ENCODE results near the gene PROM2.

PROM2 gene

DNA sequence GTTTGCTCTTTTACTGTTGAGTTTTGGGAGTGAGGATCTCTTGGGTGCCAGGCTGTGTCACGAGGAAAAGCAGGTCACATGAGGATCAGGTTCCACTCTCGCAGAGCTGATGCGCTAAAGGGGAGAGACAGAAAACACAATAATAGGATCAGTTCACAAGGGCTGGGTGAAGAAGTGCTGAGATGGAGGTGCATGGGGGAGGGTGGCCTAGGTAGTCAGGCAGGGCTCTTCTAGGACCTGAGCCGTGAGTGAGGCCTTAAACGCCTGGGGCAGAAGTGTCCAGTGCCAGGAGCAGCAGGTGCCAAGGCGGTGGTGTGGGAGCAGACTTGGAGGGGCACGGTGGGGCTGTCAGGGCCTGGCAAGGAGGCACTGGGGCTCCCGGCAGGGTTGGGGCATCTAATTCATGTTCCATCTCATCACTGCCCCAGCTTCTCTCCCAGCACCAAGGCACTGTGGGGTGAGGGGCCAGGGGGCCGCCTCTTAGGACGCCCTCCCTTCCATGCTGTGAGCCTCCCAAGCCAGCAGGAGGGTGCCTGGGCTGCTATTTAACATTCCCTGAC is 32.2 kb downstream of the PROM2 start:
- DNase-seq (ENCODE audit: low read depth, low spot score), result no peak

DNA sequence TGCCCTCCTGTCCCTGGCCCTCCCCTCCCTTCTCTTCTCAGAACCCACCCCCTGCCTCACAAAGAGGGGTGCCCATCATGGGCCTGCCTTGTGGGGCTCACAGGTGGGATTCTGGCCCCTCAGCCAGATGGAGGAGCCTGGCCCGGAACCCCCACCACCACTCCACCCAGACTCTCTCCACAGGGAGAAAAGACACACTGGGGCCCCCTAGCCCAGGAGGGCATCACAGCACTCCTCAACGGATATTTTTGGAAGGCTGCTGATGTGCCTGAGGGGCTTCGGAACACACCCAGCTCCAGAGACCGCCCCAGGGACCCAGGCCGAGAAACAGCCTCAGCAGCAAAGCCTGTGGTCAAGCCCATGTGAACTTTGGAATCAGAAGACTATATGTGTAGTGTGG is 32.8 kb downstream of the PROM2 start:
- no peak for DNase-seq (ENCODE audit: low read depth, low spot score)

DNA sequence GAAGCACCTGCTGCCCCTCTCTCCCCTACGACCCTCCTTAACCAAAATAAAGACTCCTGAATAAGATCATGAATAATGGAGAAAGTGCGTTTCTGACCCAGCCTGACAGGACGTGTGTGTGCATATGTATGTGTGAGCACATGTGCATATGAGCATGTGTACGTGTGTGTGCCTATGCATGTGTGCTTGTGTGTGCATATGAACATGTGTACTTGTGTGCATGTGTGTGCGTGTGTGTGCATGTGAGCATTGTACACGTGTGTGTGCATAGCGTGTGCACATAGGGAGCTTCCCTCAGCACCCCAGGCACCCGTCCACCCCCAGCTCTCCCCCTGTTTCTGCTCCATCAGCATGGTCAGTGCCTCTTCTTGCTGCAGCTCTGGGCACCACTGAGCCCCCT is 33.6 kb downstream of the PROM2 start:
- no peak for DNase-seq (ENCODE audit: low read depth, low spot score)

DNA sequence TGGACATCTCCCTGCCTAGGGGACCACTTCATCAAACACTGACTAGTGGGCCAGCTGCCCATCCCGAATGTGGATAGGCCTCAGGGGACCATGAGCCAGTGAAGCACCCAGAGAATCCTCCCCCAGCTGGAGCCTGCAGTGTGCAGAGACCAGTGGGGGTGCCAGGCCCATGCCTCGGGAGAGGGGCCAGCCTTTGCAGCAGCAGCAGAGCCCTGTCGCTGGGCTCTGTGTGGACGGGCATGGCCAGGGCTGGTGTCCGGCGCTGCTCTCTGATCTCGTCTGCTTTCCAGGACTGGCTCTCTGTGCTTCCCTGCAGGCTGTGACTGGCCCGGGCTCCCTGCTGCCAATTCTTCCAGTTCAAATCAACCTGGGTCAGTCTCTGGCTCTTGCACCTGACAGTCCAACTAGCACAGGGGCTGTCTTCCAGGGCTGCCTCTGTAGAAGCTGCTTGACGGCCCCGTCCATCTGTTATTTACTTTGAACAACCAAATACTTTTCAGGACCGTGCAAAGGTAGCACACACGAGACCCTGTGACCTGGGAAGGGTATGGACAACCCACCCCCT is 34.3 kb downstream of the PROM2 start:
- DNase-seq (ENCODE audit: low read depth, low spot score), result no peak

DNA sequence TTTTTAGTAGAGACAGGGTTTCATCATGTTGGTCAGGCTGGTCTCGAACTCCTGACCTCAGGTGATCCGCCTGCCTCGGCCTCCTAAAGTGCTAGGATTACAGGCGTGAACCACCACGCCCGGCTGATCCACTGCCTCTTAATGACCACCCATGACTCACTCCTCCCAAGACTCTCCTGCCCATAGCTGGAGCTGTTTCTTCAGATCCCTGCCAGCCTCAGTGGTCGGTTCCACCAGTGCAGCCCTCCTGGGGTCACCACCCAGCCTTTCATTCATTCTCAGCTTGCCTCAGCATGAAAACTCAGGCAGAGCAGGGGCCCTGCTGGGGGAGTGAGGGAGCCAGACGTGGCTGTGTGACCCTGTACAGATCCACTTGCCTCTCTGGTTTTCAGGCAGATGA is 35.4 kb downstream of the PROM2 start:
- no peak for DNase-seq (ENCODE audit: low read depth, low spot score)

DNA sequence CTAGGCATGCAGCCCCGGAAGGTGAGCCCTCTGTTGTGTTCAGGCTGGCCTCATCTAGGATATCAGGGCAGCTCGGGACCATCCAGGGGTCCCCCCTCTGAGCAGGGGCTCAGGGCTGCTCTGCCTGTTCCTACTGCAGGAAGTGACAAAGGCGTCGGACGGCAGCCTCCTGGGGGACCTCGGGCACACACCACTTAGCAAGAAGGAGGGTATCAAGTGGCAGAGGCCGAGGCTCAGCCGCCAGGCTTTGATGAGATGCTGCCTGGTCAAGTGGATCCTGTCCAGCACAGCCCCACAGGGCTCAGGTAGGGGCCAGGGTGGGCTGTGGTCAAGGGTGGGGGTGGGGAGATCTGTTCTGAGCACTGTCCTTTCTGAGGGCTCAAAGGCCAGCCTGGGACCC is 36.0 kb downstream of the PROM2 start:
- DNase-seq (ENCODE audit: low read depth, low spot score), result no peak

DNA sequence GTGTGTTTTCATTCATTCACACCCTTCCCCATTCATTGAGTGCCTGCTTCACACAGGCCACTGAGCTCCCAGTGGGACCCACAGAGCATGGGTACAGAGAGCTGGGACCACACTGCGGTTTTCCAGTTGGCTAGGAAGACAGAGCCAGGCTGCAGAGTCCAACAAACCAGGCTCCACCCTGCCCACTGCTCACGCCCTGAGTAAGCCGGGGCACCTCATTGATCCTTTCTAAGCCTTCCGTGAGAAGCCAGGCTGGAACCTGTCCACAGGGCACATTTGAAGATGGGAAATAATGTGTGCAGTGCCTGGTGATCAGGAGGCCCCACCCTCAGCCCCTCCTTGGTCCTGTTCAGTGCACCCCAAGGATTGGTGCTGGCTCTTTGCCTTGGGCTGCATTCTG is 36.4 kb downstream of the PROM2 start:
- DNase-seq (ENCODE audit: low read depth, low spot score), result no peak

DNA sequence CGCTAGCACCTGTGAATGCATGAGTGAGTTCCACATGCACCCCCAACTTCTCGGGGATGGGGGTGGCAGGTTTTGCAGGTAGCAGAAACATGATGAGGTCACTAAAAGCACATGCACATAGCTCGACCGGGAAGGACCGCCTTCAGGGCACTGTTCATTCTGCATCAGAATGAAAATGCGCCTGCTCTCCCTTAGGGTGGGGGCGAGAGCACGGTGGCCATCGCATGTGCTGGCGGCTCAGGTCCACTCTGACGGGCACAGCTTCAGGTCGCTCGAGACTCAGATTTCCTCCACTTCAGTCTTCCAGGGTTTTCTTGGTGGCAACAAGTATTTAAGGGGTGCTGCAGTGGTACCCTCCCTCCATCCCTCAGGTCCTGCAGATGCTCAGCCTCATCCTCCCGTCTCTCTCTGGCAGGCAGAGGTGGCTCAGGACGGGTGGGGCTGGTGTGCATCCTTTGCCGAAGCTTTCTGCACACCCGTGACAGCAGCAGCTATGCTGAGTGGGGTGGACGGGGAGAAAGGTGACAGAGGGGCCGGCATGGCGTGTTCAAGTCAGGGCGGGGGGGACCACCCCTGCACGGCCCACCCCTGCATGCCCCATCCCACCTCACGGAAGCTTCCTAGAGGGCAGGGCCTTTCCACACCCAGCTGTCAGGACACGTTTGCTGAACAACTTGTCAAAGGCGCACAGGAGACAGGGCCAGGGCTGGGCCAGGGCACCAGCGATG is 37.7 kb downstream of the PROM2 start:
- no peak for DNase-seq (ENCODE audit: low read depth, low spot score)

DNA sequence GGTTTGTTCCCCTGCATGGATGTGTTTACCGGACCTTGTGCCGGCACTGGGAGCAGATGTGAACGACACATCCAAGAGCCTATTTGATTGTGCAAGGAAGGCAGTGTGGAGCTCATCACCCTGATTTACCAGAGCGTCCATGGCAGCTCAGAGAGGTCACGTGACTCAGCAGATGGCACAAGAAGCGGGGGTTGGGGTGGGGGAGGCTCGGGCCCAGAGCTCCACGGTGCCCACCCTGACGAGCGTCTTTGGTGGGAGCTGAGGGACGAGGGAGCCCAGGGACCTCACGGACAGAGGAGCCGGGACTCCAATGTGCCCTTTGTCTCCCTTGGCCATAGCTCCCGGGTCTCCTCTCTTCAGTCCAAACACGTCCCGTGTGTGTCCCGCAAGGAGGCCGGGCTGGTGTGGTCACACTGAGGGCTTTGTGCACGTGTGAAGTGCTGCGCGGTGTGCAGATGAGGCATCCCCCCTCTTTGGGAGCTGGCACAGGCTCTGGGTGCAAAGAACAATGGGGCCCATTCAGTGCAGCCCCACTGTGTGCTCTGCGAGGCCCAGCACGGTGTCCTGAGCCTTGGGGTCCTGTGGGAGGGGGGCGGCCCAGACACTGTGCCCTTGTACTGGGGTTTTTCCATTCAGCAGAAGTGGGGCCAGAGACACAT is 38.4 kb downstream of the PROM2 start:
- DNase-seq (ENCODE audit: low read depth, low spot score), result no peak

DNA sequence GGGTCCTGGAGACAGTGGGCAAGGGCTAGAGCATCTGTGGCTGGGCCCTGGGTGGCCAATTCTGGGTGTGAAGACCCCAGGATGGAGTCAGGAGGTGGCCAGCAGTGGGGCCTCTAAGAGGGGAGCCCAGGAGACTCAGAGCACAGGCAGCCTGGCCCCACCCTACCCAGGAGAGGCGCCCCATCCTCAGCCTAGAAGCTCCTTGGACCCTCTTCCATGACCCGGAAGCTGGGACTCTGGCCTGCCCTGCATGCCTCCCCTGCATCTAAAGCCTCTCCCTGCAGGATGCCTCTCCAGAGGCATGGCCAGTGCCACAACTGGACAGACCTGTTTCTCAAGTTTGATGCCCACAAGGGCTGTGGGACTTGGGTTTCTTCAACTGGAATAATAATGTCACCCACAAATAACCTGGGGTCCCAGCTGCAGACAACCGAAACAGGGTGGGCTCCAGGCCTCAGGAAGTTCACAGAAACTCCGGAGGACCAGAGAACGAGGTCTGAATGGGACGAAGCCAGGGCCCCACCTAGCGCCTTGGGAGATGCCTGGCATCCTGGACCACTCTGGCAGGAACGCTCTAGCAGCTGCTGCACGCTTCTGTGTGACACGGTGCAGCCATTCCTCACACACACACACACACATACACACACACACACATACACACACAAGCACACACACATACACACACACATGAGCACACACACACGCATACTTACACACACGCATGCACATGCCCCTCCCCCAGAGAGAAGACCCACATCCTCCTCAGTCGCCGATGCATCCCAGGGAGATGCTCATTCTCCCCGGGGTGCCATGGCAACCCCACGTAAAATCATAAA is 39.3 kb downstream of the PROM2 start:
- DNase-seq (ENCODE audit: low read depth, low spot score), result no peak

DNA sequence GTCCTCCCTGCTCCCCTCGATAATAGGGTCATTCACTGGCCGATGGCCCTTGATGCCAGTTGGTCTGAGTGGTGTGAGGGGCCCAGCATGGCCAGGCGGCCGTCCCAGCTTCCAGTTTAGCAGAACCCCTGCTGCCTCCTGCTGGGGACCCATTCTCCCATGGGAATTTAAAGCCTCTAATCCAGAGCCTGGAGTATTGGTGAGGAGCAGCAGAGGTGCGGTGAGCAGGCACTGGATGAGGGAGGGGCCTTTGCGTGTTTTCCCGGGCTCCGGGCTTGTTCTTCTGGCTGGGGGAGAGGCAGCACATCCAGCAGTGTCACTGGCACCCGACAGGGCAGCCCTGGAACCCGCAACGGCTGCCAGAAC is 40.3 kb downstream of the PROM2 start:
- no peak for DNase-seq (ENCODE audit: low read depth, low spot score)

DNA sequence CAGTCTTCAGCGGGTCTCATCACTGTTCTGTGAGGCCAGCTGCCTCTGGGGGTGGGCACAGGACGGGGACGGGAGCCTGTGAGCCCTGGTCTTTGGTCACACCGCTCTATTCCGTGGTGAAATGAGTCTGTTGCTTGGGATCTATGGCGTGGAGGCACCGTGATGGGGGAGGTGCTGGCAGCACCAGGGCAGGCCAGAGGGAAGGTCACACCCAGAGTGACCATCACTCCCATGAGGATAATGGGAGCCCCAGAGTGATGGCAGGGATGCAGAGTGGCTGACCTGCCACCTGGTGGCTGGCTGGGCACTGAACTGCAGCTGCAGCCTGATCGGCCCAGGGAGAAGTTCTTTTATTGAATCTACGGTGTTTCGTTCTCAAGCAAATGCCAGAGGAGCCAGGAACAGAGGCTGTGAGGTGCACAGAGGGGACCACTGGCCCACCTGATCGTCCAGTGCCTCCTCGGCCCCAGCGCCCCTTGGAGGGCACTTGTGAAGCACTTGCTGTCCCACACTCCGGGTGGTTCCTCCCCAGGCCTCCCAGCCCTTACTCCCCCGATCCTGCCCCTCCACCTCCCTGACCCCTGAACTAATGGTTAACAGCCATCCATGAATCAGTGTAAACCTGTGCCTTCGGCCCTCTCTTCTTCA is 40.8 kb downstream of the PROM2 start:
- peak; percentile 77 for DNase-seq (ENCODE audit: low read depth, low spot score)

DNA sequence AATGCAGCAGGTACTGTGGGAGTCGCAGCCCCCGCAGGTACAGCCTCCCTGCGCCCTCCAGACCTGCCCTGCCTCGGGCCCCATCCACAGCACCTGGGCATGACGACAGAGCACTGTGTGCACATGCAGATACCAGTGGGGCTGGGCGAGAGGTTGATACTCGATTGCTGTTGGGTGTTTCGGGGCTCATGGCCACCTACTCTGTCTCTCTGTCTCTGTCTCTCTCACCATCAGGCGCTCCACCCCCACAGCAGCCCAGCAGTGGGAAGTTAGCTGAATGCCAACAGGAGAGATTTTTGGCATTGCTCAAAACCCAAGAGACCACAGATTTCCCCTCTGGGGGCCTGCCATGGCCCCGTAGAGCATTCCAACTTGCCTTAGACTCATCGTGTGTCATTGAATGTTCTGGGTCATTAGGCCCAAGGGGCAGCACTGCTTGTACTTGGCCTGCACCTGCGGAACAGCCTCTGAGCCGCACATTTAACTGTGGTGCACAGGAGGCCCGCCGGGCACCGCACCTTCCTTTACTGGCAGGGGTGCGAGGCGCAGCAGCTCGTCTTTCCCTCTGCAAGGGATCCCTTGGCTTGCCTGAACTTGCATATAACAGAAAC is 41.7 kb downstream of the PROM2 start:
- peak; percentile 93 for DNase-seq (ENCODE audit: low read depth, low spot score)

DNA sequence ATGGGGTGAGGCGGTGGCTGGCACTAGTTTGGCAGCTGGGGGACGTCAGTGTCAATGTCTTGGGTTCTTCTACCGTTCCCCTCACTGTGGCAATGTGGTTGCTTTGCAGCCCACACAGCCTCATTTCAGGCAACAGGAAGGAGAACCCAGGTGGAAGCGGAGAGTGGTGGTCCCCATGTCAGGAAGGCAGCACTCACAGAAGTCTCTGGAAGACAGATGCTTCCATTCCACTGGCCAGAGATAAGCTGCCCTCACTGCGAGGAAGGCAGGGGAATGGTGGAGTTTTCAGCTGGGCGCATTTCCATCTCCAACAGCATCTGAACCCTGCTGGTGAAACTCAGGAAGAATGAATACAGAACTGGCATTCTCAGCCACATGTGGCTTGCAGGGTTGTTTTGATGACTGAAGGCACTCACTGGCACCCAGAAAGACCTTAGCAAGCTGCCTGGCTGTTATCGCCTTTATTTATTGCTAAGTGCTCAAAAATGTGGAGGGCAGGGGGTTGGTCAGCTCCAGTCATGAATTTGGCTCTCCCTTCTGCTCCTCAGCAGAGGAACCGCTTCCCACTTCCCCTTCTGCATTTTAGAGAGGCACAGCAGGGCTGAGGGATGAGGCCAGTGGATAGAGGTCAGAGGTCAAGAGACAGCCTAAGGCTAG is 42.3 kb downstream of the PROM2 start:
- DNase-seq (ENCODE audit: low read depth, low spot score), result peak; percentile 81

DNA sequence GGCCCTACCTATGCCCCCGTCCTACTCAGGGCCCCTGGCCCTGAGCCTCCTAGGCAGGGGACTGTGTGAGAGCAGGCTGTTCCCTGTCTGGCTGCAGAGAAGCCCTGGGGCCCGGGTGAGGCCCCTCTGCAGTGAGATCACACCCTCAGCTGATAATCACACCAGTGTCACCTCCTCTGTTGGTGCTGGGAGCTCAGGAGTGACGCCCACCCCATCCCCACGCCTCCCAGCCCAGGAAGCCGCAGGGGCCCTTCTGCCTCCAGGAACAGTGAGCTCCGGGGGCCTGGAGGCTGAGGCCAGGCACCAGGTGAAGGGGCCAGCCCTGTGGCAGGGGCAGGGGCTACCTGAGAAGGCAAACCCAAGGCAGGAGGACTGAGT is 42.9 kb downstream of the PROM2 start:
- DNase-seq (ENCODE audit: low read depth, low spot score), result no peak

DNA sequence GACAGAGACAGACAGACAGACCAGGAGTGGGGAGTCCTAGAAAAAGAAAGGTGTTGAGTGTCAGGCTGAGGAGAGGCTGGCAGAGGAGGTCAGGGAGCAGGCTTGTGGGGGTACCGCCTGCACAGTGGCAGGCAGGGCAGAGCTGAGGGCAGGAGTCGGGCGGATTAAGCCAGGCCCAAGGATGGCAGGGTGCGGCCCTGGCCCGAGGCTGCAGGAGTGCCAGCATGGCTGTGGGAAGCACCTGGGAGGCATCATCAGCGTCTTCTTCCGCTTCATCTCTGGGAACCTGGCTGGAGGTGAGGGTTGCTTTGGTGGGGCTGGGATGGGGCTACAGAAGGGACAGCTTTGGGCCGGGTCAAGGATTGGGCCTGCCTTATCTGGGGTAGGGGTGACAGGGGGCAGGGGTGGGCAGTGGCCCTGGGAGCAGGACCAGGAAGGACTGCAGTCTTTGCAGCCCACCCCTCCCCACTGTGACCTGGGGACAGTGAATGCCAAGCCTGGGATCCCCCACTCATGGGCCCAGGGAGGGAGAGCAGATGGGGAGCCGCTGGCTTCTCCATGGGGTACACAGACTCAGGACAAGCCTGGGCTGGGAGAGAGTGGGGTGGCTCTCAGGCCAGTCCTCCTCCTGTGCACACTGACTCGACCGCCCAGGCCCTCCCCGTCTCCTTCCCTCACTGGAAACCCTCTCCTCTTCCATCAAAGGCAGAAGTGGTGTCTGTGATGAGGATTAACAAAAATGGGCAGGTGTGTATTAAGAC is 43.6 kb downstream of the PROM2 start:
- DNase-seq (ENCODE audit: low read depth, low spot score), result no peak

DNA sequence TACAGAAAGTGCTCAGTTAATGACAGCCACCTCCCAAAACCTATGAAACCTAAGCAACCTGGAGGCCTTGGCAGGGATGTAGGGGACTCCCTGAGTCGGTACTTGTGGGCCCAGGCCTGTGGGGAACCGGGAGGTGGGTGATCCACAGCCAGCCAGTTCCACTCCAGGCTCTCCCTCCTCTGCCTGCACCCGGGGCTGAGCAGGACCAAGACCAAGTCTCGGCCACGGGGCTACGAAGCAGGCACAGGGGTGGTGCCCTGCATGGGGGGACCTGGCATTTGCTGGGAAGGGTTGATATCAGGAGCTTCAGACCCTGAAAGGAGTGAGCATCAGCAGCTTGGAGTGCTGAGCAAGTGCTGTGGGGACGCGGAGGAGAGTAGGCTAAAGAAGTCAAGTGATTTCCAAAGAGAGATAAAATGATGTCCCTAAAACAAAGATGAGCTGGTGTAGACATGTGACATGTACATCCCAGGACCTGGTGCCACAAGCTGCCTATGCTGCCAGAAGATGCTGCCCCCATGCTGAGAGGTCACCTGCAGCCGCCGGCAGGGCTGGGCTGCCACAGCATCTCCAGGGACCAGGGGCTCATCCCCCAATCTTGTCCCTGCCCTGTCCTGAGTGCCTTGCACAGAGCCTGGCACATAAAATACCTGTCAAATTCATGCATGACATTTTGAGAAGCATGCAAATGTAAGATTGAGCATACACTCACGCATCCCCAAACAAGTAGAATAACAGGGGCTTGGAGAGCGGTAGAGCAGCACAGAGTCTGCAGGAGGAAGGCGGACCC is 44.4 kb downstream of the PROM2 start:
- no peak for DNase-seq (ENCODE audit: low read depth, low spot score)

DNA sequence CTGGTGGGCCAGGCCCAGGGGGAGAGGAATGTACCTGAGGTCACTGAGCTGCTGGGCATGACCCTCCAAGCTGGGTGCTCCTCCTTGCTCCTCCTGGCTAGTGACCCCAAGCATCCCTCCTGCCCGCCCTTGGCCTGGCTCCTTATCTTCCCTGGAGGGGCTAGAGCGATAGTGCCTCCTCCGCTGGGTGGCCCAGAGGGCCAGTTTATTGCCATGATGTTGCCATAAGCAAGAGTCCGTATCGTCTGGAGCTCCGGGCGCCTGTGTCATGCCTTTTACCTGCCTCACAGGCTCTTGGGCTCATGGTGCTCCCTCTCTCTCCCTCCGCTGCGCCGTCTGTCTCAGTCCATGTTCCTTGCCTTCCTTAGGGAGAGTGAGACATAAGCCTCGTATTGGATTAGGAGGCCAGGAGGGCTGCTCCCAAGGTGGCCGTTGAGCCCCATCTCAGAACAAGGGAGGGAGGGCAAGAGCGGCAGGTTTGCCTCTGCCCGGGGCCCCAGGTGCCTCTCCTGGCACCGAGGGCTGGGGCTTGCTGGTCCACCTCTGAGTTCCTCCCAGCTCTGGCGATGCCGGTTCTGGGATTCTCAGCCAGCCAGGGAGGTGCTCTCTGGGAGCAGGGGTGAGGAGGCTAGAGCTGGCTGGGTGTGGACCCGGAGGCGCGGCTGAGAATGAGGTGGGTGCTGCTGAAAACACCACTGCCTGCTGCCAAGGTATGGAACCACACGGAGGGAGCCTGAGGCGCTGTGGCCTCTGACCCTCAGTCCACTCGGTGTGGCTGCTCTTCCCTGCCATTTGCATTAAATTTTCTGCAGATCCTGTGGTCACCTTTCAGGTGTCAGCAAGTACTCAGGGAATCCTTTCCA is 45.5 kb downstream of the PROM2 start:
- DNase-seq (ENCODE audit: low read depth, low spot score), result no peak
